ENCODE measurements around the gene STAP2.

DNA sequence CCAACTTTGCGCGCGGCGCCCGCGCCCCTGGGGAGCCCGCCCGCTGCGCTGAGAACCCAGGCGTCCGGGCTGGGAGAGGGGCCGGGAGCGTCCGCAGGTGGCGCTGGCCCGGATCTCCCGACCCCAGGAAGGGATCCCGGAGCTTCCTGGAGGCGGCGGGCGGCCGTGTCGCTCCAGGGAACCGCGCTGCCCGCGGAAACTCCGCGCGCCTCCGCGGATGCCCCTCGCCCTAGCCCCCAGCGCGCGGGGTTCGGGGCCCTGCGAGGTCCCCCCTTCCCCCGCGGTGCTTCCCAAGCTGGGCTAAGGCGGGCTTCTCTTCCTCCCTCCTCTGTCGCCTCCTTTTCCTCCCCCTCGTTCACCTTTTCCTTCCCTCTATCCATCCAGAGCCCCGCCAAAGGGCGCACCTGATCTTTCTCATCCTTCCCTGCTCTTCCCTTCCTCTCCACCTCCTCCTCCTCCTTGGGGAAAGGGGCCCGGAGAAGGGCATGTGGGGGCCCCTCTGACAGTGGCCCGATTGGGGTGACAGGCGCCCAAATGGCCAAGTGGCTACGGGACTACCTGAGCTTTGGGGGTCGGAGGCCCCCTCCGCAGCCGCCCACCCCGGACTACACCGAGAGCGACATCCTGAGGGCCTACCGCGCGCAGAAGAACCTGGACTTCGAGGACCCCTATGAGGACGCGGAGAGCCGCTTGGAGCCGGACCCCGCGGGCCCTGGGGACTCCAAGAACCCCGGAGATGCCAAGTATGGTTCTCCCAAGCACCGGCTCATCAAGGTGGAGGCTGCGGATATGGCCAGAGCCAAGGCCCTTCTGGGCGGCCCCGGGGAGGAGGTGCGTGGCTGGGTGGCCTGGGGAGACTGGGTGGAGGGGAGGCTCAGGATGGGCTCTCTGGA, 58.9 kb downstream of the STAP2 start:
- no peak for TF ChIP-seq EZH2 (IDR thresholded peaks at IDR 0.05; ENCODE audit: borderline replicate concordance, low read length)
- TF ChIP-seq, protein P1, sequence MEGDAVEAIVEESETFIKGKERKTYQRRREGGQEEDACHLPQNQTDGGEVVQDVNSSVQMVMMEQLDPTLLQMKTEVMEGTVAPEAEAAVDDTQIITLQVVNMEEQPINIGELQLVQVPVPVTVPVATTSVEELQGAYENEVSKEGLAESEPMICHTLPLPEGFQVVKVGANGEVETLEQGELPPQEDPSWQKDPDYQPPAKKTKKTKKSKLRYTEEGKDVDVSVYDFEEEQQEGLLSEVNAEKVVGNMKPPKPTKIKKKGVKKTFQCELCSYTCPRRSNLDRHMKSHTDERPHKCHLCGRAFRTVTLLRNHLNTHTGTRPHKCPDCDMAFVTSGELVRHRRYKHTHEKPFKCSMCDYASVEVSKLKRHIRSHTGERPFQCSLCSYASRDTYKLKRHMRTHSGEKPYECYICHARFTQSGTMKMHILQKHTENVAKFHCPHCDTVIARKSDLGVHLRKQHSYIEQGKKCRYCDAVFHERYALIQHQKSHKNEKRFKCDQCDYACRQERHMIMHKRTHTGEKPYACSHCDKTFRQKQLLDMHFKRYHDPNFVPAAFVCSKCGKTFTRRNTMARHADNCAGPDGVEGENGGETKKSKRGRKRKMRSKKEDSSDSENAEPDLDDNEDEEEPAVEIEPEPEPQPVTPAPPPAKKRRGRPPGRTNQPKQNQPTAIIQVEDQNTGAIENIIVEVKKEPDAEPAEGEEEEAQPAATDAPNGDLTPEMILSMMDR (IDR thresholded peaks at IDR 0.05; ENCODE audit: low read length), result no peak
